Measurements from ENCODE around the gene EBF3.

The EBF3 gene

DNA sequence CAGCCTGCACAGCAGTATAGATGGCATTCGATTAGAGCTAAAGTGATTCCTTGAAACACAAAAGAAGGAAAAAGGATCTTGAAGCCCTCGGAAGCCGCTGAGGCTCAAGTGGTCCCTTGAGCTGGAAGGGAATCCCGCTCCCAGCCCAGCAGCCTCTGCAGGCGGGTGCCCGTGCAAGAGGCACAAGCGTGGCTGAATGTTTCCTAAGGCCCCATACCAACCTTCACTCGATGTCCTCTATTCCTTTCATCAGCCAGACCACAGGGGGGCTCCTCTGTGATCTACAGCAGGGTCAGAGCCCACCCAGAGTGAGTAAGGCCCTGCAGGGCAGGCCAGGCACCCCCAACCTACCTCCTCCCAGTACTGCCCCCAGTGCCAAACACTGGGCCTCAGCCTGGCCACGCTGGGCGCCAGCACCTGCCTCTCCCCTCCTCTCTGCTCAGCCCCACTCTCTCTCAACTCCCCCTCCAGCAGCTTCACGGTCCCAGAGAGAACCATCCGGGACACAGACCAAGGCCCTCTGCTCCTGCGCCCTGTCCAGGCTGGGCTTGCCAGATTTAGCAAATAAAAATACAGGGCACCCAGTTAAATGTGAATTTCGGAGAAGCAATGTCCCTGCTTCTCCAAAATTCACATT, 30.5 kb downstream of the EBF3 start:
- in situ Hi-C loops (cut with HindIII; ENCODE audit: low pct_unique_long_range_greater_than_20kb, low sequenced_read_pairs), result no loop called here

DNA sequence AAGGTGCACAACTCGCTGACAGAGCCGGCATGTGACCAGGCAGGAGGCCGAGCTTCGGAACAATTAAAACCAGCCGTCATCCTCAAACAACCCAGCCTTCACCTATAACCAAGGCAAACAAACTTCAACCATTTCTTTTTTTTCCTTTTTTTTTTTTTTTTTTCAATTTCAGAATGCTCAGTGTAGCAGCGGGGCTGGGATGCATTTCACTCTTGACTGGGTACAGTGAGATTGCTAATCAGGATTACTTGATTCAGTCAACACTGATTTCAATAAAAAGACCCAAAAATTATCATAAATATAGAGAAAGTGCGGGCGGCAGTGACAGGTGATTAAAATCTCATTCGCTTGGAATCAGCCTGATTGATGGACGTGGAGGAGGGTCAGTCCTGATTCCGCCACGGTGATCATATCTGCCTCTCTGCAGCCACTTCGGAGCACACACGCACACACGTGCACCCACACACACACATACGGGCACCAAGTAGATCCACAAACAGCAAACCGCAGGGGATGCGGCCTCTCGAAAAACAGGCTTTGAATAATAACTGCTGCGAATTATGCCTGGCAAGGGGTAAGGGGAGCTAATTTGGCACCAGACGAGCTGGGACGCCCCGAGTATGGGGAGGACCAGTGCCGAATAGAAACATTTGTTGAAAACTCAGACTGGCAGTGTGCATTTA, 31.2 kb downstream of the EBF3 start:
- no peak for TF ChIP-seq JUND (IDR thresholded peaks at IDR 0.05; ENCODE audit: low read depth)
- no peak for DNase-seq (ENCODE audit: low read depth in 1 of 2, low spot score in 1 of 2)
- in situ Hi-C loops (cut with HindIII; ENCODE audit: low pct_unique_long_range_greater_than_20kb, low sequenced_read_pairs), result no loop called here

More for the DNA sequence above, 30.5 kb downstream of the EBF3 start:
- TF ChIP-seq JUND (IDR thresholded peaks at IDR 0.05; ENCODE audit: low read depth), result no peak
- DNase-seq (ENCODE audit: low read depth in 1 of 2, low spot score in 1 of 2), result no peak

DNA sequence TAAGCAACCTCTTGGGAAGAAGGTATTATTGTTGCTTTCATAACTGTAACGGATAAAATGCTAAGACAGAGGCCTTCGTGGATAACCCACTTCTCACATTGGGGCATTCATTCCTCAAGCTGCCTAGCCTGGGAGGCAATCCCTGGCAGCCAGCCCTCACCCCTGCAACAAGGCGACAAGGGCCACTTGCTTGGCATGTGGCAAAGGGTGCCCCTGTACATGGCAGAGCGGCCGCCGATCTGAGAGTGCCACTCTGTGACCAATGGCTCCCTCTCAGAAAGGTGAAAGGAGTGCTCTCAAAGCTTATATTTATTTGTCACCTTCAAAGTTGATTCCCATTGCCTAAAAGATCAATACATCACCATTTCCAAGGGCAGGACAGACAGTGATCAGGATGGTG, 31.9 kb downstream of the EBF3 start:
- in situ Hi-C loops (cut with HindIII; ENCODE audit: low pct_unique_long_range_greater_than_20kb, low sequenced_read_pairs), result no loop called here
- TF ChIP-seq JUND (IDR thresholded peaks at IDR 0.05; ENCODE audit: low read depth), result no peak
- DNase-seq (ENCODE audit: low read depth in 1 of 2, low spot score in 1 of 2), result no peak

DNA sequence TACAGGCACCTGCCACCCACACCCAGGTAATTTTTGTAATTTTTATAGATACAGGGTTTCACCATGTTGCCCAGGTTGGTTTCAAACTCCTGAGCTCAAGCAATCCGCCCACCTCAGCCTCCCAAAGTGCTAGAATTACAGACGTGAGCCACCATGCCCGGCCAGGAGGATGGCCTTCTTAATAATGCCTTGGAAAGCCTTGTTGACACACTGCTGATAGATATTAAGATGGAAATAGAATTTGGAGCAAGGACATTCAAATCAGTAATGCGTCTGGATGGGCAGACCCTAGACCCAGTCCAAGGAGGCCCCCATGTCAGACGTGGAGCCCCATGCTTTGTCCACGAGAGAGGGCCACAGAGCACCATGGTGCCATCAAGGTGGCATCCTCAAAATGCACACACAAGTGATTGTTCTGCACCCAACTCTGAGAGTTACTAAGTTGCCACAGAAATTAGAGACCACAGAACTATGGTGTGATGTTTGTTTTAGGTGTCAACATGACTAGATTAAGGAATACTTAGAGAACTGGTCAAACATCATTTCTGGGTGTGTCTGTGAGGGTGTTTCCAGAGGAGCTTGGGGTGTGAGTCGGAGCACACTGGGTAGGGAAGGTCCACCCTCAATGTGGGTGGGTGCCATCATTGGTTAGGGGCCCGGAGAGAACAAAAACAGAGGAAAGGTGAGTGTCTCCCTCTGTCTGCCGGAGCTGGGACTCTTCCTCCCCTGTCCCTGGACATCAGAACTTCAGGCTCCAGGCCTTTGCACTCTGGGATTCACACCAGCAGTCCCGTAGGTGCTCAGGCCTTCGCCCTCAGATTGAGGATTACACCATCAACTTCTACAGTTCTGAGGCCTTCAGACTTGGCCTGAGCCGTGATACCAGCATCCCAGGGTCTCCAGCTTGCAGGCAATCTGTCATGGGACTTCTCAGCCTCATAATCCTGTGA, 34.5 kb downstream of the EBF3 start:
- no peak for TF ChIP-seq JUND (IDR thresholded peaks at IDR 0.05; ENCODE audit: low read depth)
- no peak for DNase-seq (ENCODE audit: low read depth in 1 of 2, low spot score in 1 of 2)
- in situ Hi-C loops (cut with HindIII; ENCODE audit: low pct_unique_long_range_greater_than_20kb, low sequenced_read_pairs), result no loop called here

DNA sequence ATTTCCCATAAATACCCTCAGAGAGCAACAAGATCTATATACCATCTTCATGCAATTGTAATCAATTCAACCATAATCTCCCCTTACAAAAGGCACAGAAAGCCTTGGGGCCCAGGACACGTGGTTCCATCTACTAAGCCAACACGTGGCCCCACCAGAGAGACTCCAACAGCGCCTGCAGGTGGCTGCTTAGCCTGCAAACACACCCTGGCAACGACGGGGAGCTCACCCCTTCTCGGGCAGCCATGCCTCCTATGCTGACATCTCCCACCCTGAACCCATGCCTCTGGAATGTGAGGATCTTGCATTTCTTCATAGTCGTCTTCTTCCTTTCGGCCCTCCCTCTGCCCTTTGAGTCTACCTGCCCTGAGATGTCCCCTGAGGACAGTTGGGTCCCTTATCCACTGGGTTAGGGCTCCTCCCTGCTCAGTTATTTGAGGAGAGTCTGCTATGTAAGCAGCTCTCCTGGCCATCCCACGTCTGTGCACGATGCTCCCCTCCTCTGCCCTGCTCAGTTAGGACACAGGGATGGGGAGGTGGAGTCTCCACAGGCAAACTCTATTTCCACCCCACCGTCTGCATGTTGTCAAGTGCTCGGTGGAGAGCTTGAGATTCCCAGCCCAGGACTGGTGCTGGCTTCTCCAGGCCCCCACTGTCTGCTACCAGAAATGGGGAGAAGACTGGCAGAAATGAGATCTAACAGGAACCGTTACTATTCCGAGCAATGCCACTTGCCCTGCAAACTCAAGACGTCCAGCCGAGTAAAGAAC, 36.5 kb downstream of the EBF3 start:
- DNase-seq (ENCODE audit: low read depth in 1 of 2, low spot score in 1 of 2), result no peak
- TF ChIP-seq JUND (IDR thresholded peaks at IDR 0.05; ENCODE audit: low read depth), result no peak
- in situ Hi-C loops (cut with HindIII; ENCODE audit: low pct_unique_long_range_greater_than_20kb, low sequenced_read_pairs), result no loop called here

DNA sequence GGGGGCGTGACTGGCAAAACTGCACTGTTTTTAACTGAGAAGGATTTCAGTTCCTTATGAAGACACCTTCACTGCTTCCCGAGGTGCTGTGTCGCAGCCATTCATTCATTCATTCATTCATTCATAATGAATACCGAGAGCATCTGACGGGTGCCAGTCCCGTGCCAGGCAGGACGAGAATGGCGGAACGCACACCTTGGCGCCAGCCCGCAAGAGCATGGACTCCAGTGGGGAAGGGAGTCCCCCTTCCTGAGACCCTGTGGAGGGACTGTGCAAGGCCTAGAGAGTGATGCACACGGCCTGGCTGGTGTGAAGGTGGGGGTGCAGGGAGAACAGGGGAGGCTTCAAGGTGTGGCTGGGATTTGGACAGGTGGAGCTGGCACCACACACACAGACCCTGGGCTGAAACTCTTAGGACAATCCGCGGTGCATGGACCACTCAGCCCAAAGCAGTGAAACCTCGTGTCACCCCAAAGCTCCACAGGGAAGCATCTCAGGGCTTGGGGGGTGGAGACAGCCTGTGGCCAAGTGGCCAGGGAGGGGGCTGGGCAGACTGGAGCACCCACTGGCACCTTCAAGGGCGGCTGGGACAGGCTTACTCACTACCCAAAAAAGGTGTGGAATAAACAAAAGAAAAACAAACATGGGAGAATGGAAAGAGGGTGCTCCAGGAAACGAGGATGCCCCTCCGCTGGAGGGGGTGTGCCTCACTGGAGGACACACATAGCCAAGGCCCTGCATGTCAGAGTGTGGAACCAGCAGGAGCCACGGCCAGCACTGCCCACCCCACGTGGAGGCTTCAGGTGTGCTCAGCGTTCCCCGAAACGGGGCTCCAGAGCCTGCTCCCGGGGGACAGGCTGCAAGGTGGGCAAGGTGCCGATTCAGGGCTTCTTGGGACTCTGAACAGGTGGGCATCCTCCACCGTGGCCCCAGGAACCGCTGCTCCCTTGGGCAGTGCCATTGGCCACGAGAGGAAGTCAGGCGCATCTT, 37.7 kb downstream of the EBF3 start:
- in situ Hi-C loops (cut with HindIII; ENCODE audit: low pct_unique_long_range_greater_than_20kb, low sequenced_read_pairs), result no loop called here
- TF ChIP-seq JUND (IDR thresholded peaks at IDR 0.05; ENCODE audit: low read depth), result no peak
- DNase-seq (ENCODE audit: low read depth in 1 of 2, low spot score in 1 of 2), result no peak

DNA sequence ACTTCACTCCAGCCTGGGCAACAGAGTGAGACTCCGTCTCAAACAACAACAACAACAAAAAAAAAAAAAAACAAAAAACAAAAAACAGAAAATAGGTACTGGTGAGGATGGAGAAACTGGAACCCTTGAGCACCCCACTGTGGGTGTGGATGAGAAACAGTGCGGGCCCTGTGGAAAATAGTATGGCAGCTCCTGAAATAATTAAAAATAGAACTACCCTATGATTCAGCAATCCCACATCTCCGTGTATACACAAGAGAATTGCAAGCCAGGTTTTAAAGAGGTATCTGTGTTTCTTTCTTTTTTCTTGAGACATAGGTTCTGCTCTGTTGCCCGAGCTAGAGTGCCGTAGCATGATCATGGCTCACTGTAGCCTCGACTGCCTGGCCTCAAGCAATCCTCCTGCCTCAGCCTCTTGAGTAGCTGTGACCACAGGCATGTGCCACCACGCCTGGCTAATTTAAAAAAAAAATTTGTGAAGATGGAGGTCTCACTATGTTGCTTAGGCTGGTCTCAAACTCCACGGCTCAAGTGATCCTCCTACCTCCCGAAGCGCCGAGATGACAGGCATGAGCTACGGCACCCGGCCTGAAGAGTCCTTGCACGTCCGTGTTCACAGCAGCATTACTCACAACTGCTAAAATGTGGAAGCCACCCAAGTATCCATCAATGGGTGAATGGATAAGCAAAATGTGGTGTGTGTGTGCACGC, 39.5 kb downstream of the EBF3 start:
- no peak for TF ChIP-seq JUND (IDR thresholded peaks at IDR 0.05; ENCODE audit: low read depth)
- no peak for DNase-seq (ENCODE audit: low read depth in 1 of 2, low spot score in 1 of 2)
- in situ Hi-C loops (cut with HindIII; ENCODE audit: low pct_unique_long_range_greater_than_20kb, low sequenced_read_pairs), result no loop called here

DNA sequence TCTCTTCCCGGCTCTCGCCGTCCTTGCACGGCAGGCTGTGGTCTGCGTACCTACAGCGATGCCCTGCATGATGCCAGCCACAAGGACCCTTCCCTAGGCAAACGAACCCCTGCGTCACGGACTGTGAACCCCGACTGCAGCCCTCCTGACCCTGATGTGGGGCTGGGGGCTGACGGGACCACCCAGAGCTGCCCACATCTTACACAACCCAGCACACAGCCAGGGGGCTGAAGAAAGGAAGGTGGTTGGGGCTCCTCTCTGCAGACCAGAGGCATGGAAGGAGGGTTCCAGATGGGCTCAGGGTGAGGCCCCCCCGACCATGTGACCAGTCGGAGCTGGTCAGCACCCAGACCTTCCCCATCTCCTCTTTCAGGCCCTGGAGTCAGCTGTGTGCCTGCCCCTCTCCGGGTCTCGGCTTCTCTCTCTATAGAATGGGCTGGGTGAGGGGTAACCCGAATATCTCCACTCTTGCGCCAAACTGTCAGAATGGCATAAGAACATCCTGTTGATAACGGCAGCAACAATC, 41.4 kb downstream of the EBF3 start:
- DNase-seq (ENCODE audit: low read depth in 1 of 2, low spot score in 1 of 2), result no peak
- no peak for TF ChIP-seq JUND (IDR thresholded peaks at IDR 0.05; ENCODE audit: low read depth)
- in situ Hi-C loops (cut with HindIII; ENCODE audit: low pct_unique_long_range_greater_than_20kb, low sequenced_read_pairs), result no loop called here

DNA sequence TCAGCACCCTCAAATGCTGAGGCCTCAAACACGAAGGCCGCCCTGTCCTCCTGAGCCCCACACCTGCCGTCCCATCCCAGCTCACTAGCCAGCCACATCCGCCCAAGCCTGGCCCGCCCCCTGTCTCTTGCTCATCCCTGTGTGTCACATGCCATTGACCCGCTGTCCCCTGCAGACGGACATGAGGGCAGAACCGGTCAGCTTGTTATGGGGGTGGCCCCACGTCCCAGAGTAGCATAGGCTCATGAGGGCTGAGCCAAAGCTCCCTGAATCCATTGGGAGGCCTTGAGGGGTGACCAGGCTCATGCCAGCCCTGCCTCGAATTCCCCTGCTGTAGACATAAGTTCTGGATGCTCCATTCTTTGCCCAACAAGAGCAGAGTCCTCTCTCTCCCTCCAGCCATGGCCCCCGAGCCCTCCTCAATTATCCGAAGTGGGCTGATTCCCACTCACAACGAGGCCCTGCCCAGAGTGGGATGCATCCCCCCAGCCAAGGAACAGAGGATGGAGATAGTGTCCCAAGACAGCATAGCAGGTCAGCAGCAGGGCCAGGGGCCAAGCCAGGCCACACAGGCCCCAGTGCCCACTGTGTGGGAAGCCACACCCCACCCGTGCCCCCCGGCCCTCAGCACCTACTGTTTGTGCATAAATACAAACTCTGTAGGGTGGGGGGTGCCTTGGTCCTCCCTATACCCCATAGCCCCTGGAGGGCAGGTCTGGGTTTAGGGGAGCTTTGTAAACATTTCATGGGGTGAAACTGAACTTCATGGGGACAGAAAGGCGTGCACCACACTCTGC, 42.1 kb downstream of the EBF3 start:
- no peak for TF ChIP-seq JUND (IDR thresholded peaks at IDR 0.05; ENCODE audit: low read depth)
- in situ Hi-C loops (cut with HindIII; ENCODE audit: low pct_unique_long_range_greater_than_20kb, low sequenced_read_pairs), result no loop called here
- no peak for DNase-seq (ENCODE audit: low read depth in 1 of 2, low spot score in 1 of 2)
